Measurements from ENCODE around the gene ABHD12.

- TF ChIP-seq CTCF (IDR thresholded peaks at IDR 0.05; ENCODE audit: extremely low read depth in 1 of 2, insufficient read depth in 1 of 2, low read depth in 1 of 2, low read length in 2 of 2) (no peak), POLR2A (IDR thresholded peaks at IDR 0.05; ENCODE audit: low read depth, low read length) (no peak), EZH2 (IDR thresholded peaks at IDR 0.05; ENCODE audit: borderline replicate concordance, low read depth, low read length, severe bottlenecking) (no peak), JUN (IDR thresholded peaks at IDR 0.05; ENCODE audit: borderline replicate concordance, insufficient read depth, insufficient read length, low read depth) (no peak)
These were observed 110.5 kb downstream of the ABHD12 start for GRCh38 chr20:25280051-25280573.
